GM12865 (cell line): ENCODE results near the gene TNF.

Source experiments
- DNase-seq: peaks from one replicate; pipeline ENCODE4 v3.0.0; 2010; ENCODE audit warnings: low read depth
- H3K4me3 ChIP-seq: 2 replicates; pipeline ENCODE4 v1.5.1; 2011; ENCODE audit warnings: mild to moderate bottlenecking, low read depth, low read length, control low read depth
- CTCF ChIP-seq: IDR thresholded peaks from 2 replicates; pipeline ENCODE4 v1.5.1; 2011; ENCODE audit warnings: low read length, control low read depth, low read depth, inconsistent platforms; ENCODE audit not compliant: insufficient read depth; ENCODE audit errors: missing control alignments

Gene TNF

GRCh38 chr6:31614684-31615578, 39.6 kb downstream of the TNF start, which contains the start of gene AIF1:
Gene AIF1 (plus strand): TSS chr6:31615234. CDS start chr6:31615330, 96 bp downstream.
- no peak for DNase-seq
- no peak within 1 kb of the TSS for H3K4me3 ChIP-seq
- TF ChIP-seq CTCF: no peak

- no peak for DNase-seq
- no peak for TF ChIP-seq CTCF
- no peak overlapping the region for H3K4me3 ChIP-seq
Observed at GRCh38 chr6:31615748-31616147, 40.4 kb downstream of the TNF start.

GRCh38 chr6:31617010-31617409, 41.6 kb downstream of the TNF start:
- H3K4me3 ChIP-seq: no peak overlapping the region
- no peak for TF ChIP-seq CTCF
- DNase-seq: peak; percentile 49

- peak; percentile 100 for DNase-seq
- no peak for TF ChIP-seq CTCF
- peak overlapping the region; percentile 68 for H3K4me3 ChIP-seq
Observed at GRCh38 chr6:31619805-31620585, 44.6 kb downstream of the TNF start.

GRCh38 chr6:31620586-31621319, 45.4 kb downstream of the TNF start, which contains the start of gene PRRC2A:
Gene PRRC2A (plus strand): TSS chr6:31620715. CDS start chr6:31622790, 2,075 bp downstream.
- DNase-seq: no peak
- peak within 1 kb of the TSS; percentile 98 for H3K4me3 ChIP-seq
- TF ChIP-seq CTCF: no peak

GRCh38 chr6:31621320-31621939, 46.1 kb downstream of the TNF start:
- peak overlapping the region; percentile 98 for H3K4me3 ChIP-seq
- no peak for TF ChIP-seq CTCF
- no peak for DNase-seq
